HepG2 (cell line): ENCODE data around the gene NELL1. TPM values are rescaled to one million over a fixed set of nuclear protein-coding genes. Genes with fewer than 3 reads are reported as not detected.

Experiments
- ATAC-seq: fragments of 200-7000 bp; cut with Tn5 transposase; 3 replicates; pipeline ENCODE4 v1.9.1; 2020; ENCODE audit warnings: mild to moderate bottlenecking, moderate library complexity
- BruUV-seq: library from RNA; stranded (reverse); fragments of 400-500 nt; replicated peaks from 2 replicates; lab custom pipeline; 2021; lab: Mats Ljungman, UMichigan
- CTCF ChIA-PET: fragments of 300-600 bp; formaldehyde crosslinking; extraction: SDS; loops from one replicate; lab custom pipeline; 2021; ENCODE audit warnings: low total read pairs, inconsistent platforms, low intra/inter-chr PET ratio; lab: Yijun Ruan, JAX
- POLR2A ChIA-PET: fragments of 350-600 bp; sonication (Branson Sonifier 250); formaldehyde crosslinking; loops from one replicate; lab custom pipeline; 2020; ENCODE audit warnings: antibody characterized with exemption, inconsistent platforms; lab: Yijun Ruan, JAX
- DNase-seq: peaks from one replicate; pipeline ENCODE4 v3.0.0-alpha.2; 2015; ENCODE audit warnings: low spot score
- FAIRE-seq: peaks from 3 replicates; lab custom pipeline; 2011; peaks lifted over from hg19 to GRCh38; lab: Jason Lieb, UNC
- H2AFZ ChIP-seq: one replicate; pipeline ENCODE4 v1.6.1; 2011; ENCODE audit warnings: low read length, inconsistent platforms
- H3K27ac ChIP-seq: fragments of 300-600 bp; 3 replicates; pipeline ENCODE4 v1.8.0; 2011; ENCODE audit warnings: mixed run types, mild to moderate bottlenecking, mixed read lengths, low read length, inconsistent platforms; ENCODE audit not compliant: insufficient read depth; ENCODE audit errors: extremely low read length
- H3K27me3 ChIP-seq, 2 experiments: fragments of 200-600 bp in 1 of 2; 2 replicates in 1 of 2; 3 replicates in 1 of 2; pipeline versions ENCODE4 v1.6.0 to v1.8.0; 2011; ENCODE audit warnings: low read length in 2 of 2, mild to moderate bottlenecking in 2 of 2, moderate library complexity in 2 of 2, inconsistent platforms in 1 of 2; ENCODE audit not compliant: insufficient read depth in 2 of 2, control insufficient read depth in 1 of 2
- H3K36me3 ChIP-seq, 2 experiments: fragments of 200-600 bp in 1 of 2; replicated peaks in 1 of 2; 2 replicates in 1 of 2; 3 replicates in 1 of 2; pipeline versions ENCODE4 v1.5.1 to v1.8.0; 2011; ENCODE audit warnings: low read length in 2 of 2, inconsistent platforms in 1 of 2; ENCODE audit not compliant: insufficient read depth in 2 of 2, control insufficient read depth in 1 of 2
- H3K4me1 ChIP-seq: 2 replicates; pipeline ENCODE4 v1.5.1; 2012; ENCODE audit warnings: low read length, inconsistent platforms; ENCODE audit not compliant: insufficient read depth
- H3K4me2 ChIP-seq: 2 replicates; pipeline ENCODE4 v1.6.0; 2011; ENCODE audit warnings: low read depth, low read length, inconsistent platforms
- H3K4me3 ChIP-seq, 3 experiments: fragments of 200-600 bp in 1 of 3; sonication (generic), shearing (Covaris generic) in 1 of 3; replicated peaks in 1 of 3; 2 replicates each; pipeline ENCODE4 v1.5.1; 2011 to 2016; ENCODE audit warnings: low read length in 3 of 3, inconsistent platforms in 2 of 3, low read depth in 2 of 3, mild to moderate bottlenecking in 2 of 3, control low read depth in 1 of 3, mixed read lengths in 1 of 3; ENCODE audit not compliant: insufficient read depth in 1 of 3
- H3K79me2 ChIP-seq: one replicate; pipeline ENCODE4 v1.6.1; 2011; ENCODE audit warnings: low read length, inconsistent platforms; ENCODE audit not compliant: insufficient read depth
- H3K9ac ChIP-seq: 2 replicates; pipeline ENCODE4 v1.6.0; 2011; ENCODE audit warnings: mild to moderate bottlenecking, low read depth, low read length, inconsistent platforms; ENCODE audit not compliant: insufficient read depth
- H3K9me3 ChIP-seq: 2 replicates; pipeline ENCODE4 v1.5.1; 2012; ENCODE audit warnings: mild to moderate bottlenecking, low read length
- H4K20me1 ChIP-seq: 2 replicates; pipeline ENCODE4 v1.6.0; 2011; ENCODE audit warnings: inconsistent platforms, mild to moderate bottlenecking, low read length, moderate library complexity; ENCODE audit not compliant: insufficient read depth
- AGO2 ChIP-seq: fragments of 200-400 bp; formaldehyde crosslinking; optimal IDR thresholded peaks from 2 replicates; pipeline ENCODE3; 2017; ENCODE audit warnings: mild to moderate bottlenecking, low read depth, low read length, moderate library complexity
- ATF2 ChIP-seq: sonication (generic); formaldehyde crosslinking; IDR thresholded peaks from 2 replicates; pipeline ENCODE4 v1.4.0; 2020; ENCODE audit warnings: missing genetic modification reagents
- CEBPZ ChIP-seq: IDR thresholded peaks from 2 replicates; pipeline ENCODE4 v1.6.1; 2012; ENCODE audit warnings: low read length, improper control_type of control experiment
- DNMT1 ChIP-seq: sonication (generic); formaldehyde crosslinking; IDR thresholded peaks from 2 replicates; pipeline ENCODE4 v1.5.1; 2020; ENCODE audit warnings: mild to moderate bottlenecking, missing genetic modification reagents
- HMGXB4 ChIP-seq, 2 experiments: sonication (generic) in 1 of 2; formaldehyde crosslinking in 1 of 2; IDR thresholded peaks; 2 replicates each; pipeline versions ENCODE4 v1.4.0 to v1.6.1; 2018 to 2020; ENCODE audit warnings: missing genetic modification reagents in 2 of 2, borderline replicate concordance in 1 of 2, low read depth in 1 of 2, mild to moderate bottlenecking in 1 of 2, missing biosample characterization in 1 of 2
- MTA1 ChIP-seq: sonication (generic); formaldehyde crosslinking; IDR thresholded peaks from 2 replicates; pipeline ENCODE4 v1.4.0; 2020; ENCODE audit warnings: missing genetic modification reagents, mild to moderate bottlenecking, borderline replicate concordance
- SNAI1 ChIP-seq: sonication (generic); formaldehyde crosslinking; IDR thresholded peaks from 2 replicates; pipeline ENCODE4 v1.5.0; 2020; ENCODE audit warnings: mild to moderate bottlenecking, missing genetic modification reagents, borderline replicate concordance
- SNAPC5 ChIP-seq: sonication (generic); formaldehyde crosslinking; IDR thresholded peaks from 2 replicates; pipeline ENCODE4 v1.8.1; 2023; ENCODE audit warnings: mild to moderate bottlenecking, missing genetic modification reagents, borderline replicate concordance
- ZBTB7B ChIP-seq: sonication (generic); formaldehyde crosslinking; IDR thresholded peaks from 2 replicates; pipeline ENCODE4 v1.4.0; 2020; ENCODE audit warnings: missing genetic modification reagents
- ZFP36L1 ChIP-seq: sonication (generic); formaldehyde crosslinking; IDR thresholded peaks from 2 replicates; pipeline ENCODE4 v1.8.0; 2022; ENCODE audit warnings: mild to moderate bottlenecking, missing genetic modification reagents, moderate library complexity
- ZFP41 ChIP-seq: sonication (generic); formaldehyde crosslinking; IDR thresholded peaks from 2 replicates; pipeline ENCODE4 v1.4.0; 2020; ENCODE audit warnings: mild to moderate bottlenecking, missing genetic modification reagents, borderline replicate concordance
- ZNF746 ChIP-seq: sonication (generic); formaldehyde crosslinking; IDR thresholded peaks from 2 replicates; pipeline ENCODE4 v1.8.0; 2022; ENCODE audit warnings: mild to moderate bottlenecking, missing genetic modification reagents
- WGBS: methylation state at CpG from one replicate; pipeline ENCODE4 v1.1.6; 2017; ENCODE audit warnings: low lambda C conversion rate; 5-methylcytosine and 5-hydroxymethylcytosine counted together
- in situ Hi-C: cut with HindIII; loops from 2 replicates; pipeline ENCODE4 v1.10.0; 2017; ENCODE audit warnings: low pct_unique_long_range_greater_than_20kb; ENCODE audit not compliant: extremely low pct_ligation_motif_present
- intact Hi-C: fragments of 100-400 bp; cut with micrococcal nuclease; formaldehyde crosslinking; loops from one replicate; pipeline ENCODE4 v1.10.0; 2022; ENCODE audit not compliant: unreplicated experiment
- polyA plus RNA-seq, 8 experiments: library from polyadenylated mRNA; depleted of rRNA in 3 of 8; stranded (reverse) in 7 of 8; unstranded in 1 of 8; fragments of >200 nt; fragmentation: Illumina TruSeq in 4 of 8; extraction: Trizol in 4 of 8; gene quantifications; 2 replicates each; pipeline versions ENCODE4 v1.2.1 to v1.2.3, GENCODE V29; 2011 to 2016; ENCODE audit warnings: low read depth in 4 of 8, missing spikeins in 1 of 8, mixed read lengths in 1 of 8; ENCODE audit not compliant: insufficient read depth in 1 of 8
- total RNA-seq, 5 experiments: library from RNA; depleted of rRNA; stranded (reverse); fragments of >200 nt; fragmentation: Illumina TruSeq; extraction: Trizol; gene quantifications; 2 replicates each; pipeline ENCODE4 v1.2.3, GENCODE V29; 2016; ENCODE audit warnings: low read depth in 1 of 5

Gene NELL1
- total and polyA plus RNA-seq, 2 of the 13 experiments (the other 11 are each of a cell fraction or from before 2014, with no cell fraction given), result not detected

GRCh38 chr11:21364866-21365624, 695.7 kb downstream of the NELL1 start:
- BruUV-seq, result no TSS peak

More at GRCh38 chr11:21364866-21365624, 695.7 kb downstream of the NELL1 start:
- DNase-seq (no peak), FAIRE-seq (no peak), ATAC-seq (no peak)
- Histone ChIP-seq H3K36me3 (no peaks in the 10 kb centered on the region), H3K4me2 (no peak overlapping the region), H3K79me2 (no peaks in the 10 kb centered on the region), H4K20me1 (no peaks in the 10 kb centered on the region), H3K9ac (no peak overlapping the region), H3K9me3 (peaks cover 11% of the 10 kb centered on the region; the same call in 1 of the 2 replicates), H3K4me3 (no peak overlapping the region), H3K27ac (no peak overlapping the region), H3K27me3 (no peaks in the 10 kb centered on the region), H2AFZ (no peak overlapping the region), H3K4me1 (no peaks in the 10 kb centered on the region)
- in situ Hi-C loops (no loop called here), intact Hi-C loops (no loop called here)
- ChIA-PET POLR2A (no interaction called here), CTCF (no interaction called here)
- TF ChIP-seq MTA1 (CRISPR knock-in tag) (no peak), SNAPC5 (no peak), ZBTB7B (CRISPR knock-in tag) (no peak), DNMT1 (CRISPR knock-in tag) (no peak), SNAI1 (CRISPR knock-in tag) (no peak), ZNF746 (CRISPR knock-in tag) (no peak), CEBPZ (no peak), AGO2 (no peak), ATF2 (CRISPR knock-in tag) (no peak), HMGXB4 (CRISPR knock-in tag; IDR thresholded peaks at IDR 0.05; ENCODE audit: borderline replicate concordance in 1 of 2, low read depth in 1 of 2) (no peak), ZFP36L1 (no peak), ZFP41 (CRISPR knock-in tag) (no peak)
- WGBS, result 10% methylated on average over 8 of the region's 8 CpGs
